MCF 10A (cell line): Measurements from ENCODE around the gene MMP13. TPM values are rescaled to one million over a fixed set of nuclear protein-coding genes. Genes with fewer than 3 reads are reported as not detected.
"Not testable (repeated sequence)": the region's sequence is repeated elsewhere in the genome, so short reads cannot be mapped to it uniquely, and the experiment has no call there.

Experiments used
- BruUV-seq: library from RNA; stranded (reverse); fragments of 400-500 nt; replicated peaks from 2 replicates; lab custom pipeline; 2021; lab: Mats Ljungman, UMichigan
- CTCF ChIA-PET: fragments of 300-600 bp; sonication (Branson Sonifier 250); formaldehyde crosslinking; extraction: SDS; loops from one replicate; lab custom pipeline; 2021; ENCODE audit warnings: antibody characterized with exemption, inconsistent platforms; lab: Yijun Ruan, JAX
- POLR2A ChIA-PET: fragments of 300-600, 350-650 bp; sonication (Branson Sonifier 250); formaldehyde crosslinking; extraction: SDS; loops from one replicate; lab custom pipeline; 2020; ENCODE audit warnings: antibody characterized with exemption, inconsistent platforms; lab: Yijun Ruan, JAX
- DNase-seq: peaks from one replicate; pipeline ENCODE4 v3.0.0-alpha.2; 2018; ENCODE audit not compliant: unreplicated experiment
- H3K27ac Mint-ChIP-seq: one replicate; pipeline ENCODE4 v1.8.0; 2022; ENCODE audit warnings: mild to moderate bottlenecking, low read depth, mixed read lengths; ENCODE audit not compliant: unreplicated experiment
- H3K27me3 Mint-ChIP-seq: one replicate; pipeline ENCODE4 v1.8.0; 2022; ENCODE audit warnings: mixed read lengths; ENCODE audit not compliant: insufficient read depth, unreplicated experiment
- H3K36me3 Mint-ChIP-seq: one replicate; pipeline ENCODE4 v1.8.0; 2022; ENCODE audit warnings: mild to moderate bottlenecking, moderate library complexity, mixed read lengths; ENCODE audit not compliant: insufficient read depth, unreplicated experiment
- H3K4me1 Mint-ChIP-seq: one replicate; pipeline ENCODE4 v1.8.0; 2022; ENCODE audit warnings: mixed read lengths; ENCODE audit not compliant: insufficient read depth, unreplicated experiment
- H3K4me3 Mint-ChIP-seq: one replicate; pipeline ENCODE4 v1.8.0; 2022; ENCODE audit warnings: mild to moderate bottlenecking, moderate library complexity, mixed read lengths; ENCODE audit not compliant: unreplicated experiment
- H3K9me3 Mint-ChIP-seq: one replicate; pipeline ENCODE4 v1.8.0; 2022; ENCODE audit warnings: mixed read lengths; ENCODE audit not compliant: unreplicated experiment
- intact Hi-C: fragments of 100-400 bp; cut with micrococcal nuclease; formaldehyde crosslinking; loops from 2 replicates; pipeline ENCODE4 v1.14.1; 2022
- total RNA-seq: library from RNA; stranded (reverse); gene quantifications from 2 replicates; pipeline ENCODE4 v1.2.3, GENCODE V29; 2022
- TF ChIP-seq, protein P1 (sequence below): fragments of 200-600 bp; IDR thresholded peaks from one replicate; pipeline ENCODE4 v1.8.0; 2022; ENCODE audit warnings: antibody characterized with exemption, mild to moderate bottlenecking; ENCODE audit not compliant: unreplicated experiment

The MMP13 gene
- total RNA-seq, 1 experiment from 2014 or later, result not detected

DNA sequence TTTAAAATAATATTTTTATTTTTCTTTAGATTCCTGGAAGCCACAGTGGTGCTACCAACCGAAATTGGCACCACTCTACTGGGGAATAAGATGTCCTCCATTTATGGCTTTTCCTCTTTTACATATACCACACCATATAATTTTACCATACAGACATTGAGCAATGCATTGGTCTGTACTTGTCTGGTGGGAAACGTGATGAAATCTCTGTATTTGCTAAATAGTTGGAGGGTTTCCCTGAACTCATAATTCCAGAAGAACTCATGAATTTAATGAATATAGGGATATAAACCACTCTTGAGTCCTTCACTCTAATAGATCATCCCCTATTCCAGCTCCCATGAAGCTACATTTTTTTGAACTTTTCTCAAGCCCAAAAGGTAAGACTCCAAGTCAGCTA lies 28.0 kb upstream of the MMP13 start:
- no peaks in the 10 kb centered on the region for H3K36me3 Mint-ChIP-seq
- H3K9me3 Mint-ChIP-seq, result no peaks in the 10 kb centered on the region
- DNase-seq, result no peak
- H3K4me3 Mint-ChIP-seq, result no peak overlapping the region
- POLR2A ChIA-PET, result no interaction called here
- peaks cover 15% of the 10 kb centered on the region for H3K4me1 Mint-ChIP-seq
- H3K27ac Mint-ChIP-seq, result no peak overlapping the region
- TF ChIP-seq, protein P1, sequence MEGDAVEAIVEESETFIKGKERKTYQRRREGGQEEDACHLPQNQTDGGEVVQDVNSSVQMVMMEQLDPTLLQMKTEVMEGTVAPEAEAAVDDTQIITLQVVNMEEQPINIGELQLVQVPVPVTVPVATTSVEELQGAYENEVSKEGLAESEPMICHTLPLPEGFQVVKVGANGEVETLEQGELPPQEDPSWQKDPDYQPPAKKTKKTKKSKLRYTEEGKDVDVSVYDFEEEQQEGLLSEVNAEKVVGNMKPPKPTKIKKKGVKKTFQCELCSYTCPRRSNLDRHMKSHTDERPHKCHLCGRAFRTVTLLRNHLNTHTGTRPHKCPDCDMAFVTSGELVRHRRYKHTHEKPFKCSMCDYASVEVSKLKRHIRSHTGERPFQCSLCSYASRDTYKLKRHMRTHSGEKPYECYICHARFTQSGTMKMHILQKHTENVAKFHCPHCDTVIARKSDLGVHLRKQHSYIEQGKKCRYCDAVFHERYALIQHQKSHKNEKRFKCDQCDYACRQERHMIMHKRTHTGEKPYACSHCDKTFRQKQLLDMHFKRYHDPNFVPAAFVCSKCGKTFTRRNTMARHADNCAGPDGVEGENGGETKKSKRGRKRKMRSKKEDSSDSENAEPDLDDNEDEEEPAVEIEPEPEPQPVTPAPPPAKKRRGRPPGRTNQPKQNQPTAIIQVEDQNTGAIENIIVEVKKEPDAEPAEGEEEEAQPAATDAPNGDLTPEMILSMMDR, result no peak
- intact Hi-C loops, result no loop called here
- CTCF ChIA-PET, result no interaction called here
- no peaks in the 10 kb centered on the region for H3K27me3 Mint-ChIP-seq
- BruUV-seq, result no TSS peak

DNA sequence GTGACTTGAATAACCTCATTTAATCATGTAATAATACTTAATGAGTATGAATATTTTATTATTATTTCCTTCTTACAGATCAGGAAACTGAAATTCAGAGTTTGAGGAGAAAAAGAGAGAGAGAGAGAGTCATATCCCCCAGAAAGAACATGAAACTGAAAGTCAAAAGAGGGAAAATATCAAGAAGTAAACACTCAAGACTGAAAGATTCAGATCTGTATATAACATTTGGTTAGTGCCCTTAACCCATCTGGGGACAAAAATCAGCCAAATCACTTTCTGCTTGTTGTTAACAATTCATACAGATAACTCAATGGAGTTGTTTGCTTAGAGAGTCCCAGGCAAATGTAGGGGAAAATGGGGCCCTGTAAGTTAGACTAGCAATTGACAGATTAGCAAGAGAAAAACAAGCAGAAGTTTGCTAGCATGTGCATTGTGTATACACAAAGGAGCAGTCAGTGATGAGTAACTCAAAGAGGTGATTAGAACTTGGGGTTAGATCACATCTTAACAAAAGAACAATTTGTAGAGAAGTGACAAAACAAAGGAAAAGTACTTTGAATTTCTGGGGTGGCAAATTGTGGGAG lies 25.9 kb upstream of the MMP13 start:
- BruUV-seq, result no TSS peak
- DNase-seq, result no peak
- Mint-ChIP-seq H3K36me3 (no peaks in the 10 kb centered on the region), H3K27ac (no peak overlapping the region), H3K4me3 (no peak overlapping the region), H3K27me3 (no peaks in the 10 kb centered on the region), H3K9me3 (no peaks in the 10 kb centered on the region), H3K4me1 (peaks cover 15% of the 10 kb centered on the region)
- POLR2A ChIA-PET, result no interaction called here
- TF ChIP-seq, protein P1, result no peak
- CTCF ChIA-PET, result interaction anchor here (0.6 to 1.0 kb wide), 2 partner anchors 40 to 55 kb away, joined by 3 read pairs; no protein-coding TSS in a partner anchor
- intact Hi-C loops, result no loop called here

DNA sequence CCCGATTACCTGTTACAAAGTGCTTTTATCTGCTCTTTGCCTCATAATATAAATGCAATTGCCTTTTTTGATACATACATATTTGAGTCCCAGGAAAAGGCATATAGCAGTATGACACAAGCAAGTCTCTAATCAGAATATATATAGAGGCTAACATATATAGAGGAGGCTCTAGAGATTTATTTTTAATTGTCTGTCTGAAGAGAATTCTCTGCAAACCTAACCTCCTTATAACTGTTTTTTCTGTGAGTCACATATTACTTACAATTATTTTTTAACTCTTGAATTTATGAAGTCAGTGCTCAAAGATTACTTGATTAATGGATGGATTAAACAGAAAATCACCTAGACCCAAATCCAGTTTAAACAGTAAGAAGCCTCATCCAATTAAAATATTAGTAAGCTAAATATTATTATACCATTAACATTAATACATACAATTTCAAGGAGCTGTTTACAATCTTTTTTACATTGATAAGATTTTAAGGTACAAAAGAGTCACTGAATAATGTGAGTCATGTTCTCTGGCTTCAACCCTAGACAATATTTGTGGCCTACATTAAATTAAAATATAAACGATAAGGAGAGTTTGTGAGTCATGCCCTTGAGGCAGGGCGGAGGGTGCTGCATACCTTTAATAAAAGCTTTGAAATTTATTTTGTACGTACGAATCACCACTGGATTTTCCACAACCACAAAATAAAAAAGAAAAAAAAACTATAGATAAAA lies 19.2 kb upstream of the MMP13 start:
- ChIA-PET CTCF (interaction anchor here (0.6 to 0.7 kb wide), 2 partner anchors 60 to 100 kb away, joined by 3 read pairs; no protein-coding TSS in a partner anchor), POLR2A (interaction anchor here (0.6 to 1.6 kb wide), 5 partner anchors 13 to 63 kb away, joined by 3 to 6 read pairs (median 3); no protein-coding TSS in a partner anchor)
- H3K4me1 Mint-ChIP-seq, result peaks cover 31% of the 10 kb centered on the region
- TF ChIP-seq, protein P1, result no peak
- DNase-seq, result peak; percentile 47
- no peaks in the 10 kb centered on the region for H3K36me3 Mint-ChIP-seq
- no peaks in the 10 kb centered on the region for H3K27me3 Mint-ChIP-seq
- H3K4me3 Mint-ChIP-seq, result no peak overlapping the region
- intact Hi-C loops, result no loop called here
- H3K27ac Mint-ChIP-seq, result peak overlapping the region; percentile 66
- H3K9me3 Mint-ChIP-seq, result no peaks in the 10 kb centered on the region
- BruUV-seq, result no TSS peak

DNA sequence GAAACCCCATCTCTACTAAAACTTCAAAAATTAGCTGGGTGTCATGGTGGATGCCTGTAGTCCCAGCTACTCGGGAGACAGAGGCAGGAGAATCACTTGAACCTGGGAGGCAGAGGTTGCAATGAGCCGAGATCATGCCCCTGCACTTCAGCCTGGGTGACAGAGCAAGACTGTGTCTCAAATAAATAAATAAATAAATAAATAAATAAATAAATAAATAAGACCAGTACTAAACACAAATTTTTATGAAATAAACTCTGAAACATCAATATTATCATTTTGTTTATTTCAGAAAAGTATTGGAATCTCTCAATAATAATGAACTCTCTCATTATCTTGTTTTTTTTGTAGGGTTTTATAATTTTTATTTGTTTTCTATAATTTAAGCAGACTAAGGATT lies 18.2 kb upstream of the MMP13 start:
- H3K9me3 Mint-ChIP-seq, H3K4me3 Mint-ChIP-seq, H3K36me3 Mint-ChIP-seq, BruUV-seq, H3K27me3 Mint-ChIP-seq, intact Hi-C loops, DNase-seq: not testable (repeated sequence)
- POLR2A ChIA-PET, result interaction anchor here (1.6 kb wide), 1 partner anchor 62 kb away, joined by 5 read pairs; no protein-coding TSS in a partner anchor
- peaks cover 31% of the 10 kb centered on the region for H3K4me1 Mint-ChIP-seq
- CTCF ChIA-PET, result interaction anchor here (0.6 to 0.7 kb wide), 2 partner anchors 25 to 59 kb away, joined by 3 read pairs; no protein-coding TSS in a partner anchor
- peak overlapping the region; percentile 49 for H3K27ac Mint-ChIP-seq
